NCI-H2196 treated with DMSO at 0.1 percent for 48 hours (cell line): Measurements from ENCODE around the gene CXXC5.

Experiments used
- DNase-seq: peaks from one replicate; lab custom pipeline; 2025; ENCODE audit not compliant: unreplicated experiment; lab: John Stamatoyannopoulos, UW

The CXXC5 gene

DNA sequence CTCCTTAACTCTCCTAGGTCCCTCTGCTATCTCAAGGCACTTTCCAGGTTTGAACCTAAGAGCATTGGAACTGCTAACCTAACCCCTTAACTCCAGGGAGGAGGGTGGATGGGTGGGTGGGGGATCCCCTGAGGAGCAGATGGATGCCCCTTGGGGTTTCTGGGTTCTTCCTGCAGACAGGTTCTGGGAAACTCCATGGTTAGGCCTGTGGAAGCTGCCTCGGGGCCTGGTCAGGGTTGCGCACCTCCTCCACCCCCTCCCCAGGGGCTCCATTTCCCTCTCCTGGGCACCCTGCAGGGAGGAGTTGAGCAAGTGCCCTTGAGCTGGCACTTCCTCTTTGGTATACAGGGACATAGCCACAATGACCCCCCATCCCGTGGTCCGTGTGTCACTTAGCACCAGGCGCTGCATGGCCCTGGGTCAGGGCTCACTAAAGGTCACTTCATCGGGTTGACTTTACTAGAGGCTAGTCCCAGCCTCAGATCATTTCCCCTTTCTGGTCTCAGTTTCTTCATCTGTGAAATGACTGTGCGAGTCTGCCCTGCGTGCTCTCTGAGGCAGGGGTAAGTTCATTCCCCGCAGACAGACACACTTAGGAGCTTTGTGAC is 16.0 kb downstream of the CXXC5 start:
- no peak for DNase-seq

DNA sequence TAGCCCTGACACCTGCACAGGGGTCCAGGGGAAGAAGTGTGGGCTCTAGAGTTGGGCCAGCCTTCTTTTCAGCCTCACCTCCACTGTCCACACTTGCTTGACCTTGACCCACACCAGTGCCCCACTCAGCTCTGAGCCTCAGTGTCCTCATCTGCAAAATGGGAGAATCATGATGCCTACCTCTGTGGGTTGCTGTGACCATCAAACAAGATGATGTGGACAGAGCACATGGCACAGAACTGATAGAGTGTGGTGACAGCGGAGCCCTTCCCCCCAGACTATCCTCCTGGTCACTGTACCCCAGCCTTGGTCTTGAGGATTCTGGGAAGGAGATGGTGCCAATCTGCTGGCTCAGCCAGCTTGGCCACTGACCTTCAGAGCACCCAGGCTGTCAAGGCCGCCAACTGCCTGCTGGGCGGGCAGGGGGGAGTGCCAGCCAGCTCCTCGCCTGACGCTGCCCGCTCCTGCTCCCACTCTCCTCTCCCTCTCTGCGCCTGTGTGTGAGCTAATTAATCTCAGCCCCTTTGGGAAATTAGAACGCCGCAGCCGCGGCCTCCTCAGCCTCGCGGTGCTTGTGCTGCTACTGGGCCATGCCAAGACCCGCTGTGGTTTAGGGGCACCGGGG is 16.7 kb downstream of the CXXC5 start:
- DNase-seq, result no peak

DNA sequence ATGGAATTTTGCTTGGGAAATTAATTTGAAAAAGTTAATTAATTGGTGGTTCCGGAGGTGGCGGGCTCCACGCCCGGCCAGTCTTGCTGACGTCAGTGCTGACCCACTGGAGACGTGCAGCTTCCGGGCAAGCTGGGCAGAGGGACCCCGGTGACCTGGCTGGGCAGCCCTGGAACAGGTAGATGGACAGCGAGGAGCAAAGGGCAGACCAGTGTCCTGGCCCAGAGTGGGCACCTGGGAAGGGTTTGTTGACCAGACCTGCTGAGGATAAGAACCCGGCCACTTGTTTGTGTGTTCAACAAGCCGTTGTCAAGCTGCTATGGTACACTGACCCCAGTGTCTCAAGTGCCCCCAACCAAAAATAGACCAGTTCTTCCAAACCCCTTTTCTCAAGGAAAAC is 17.5 kb downstream of the CXXC5 start:
- DNase-seq, result no peak

DNA sequence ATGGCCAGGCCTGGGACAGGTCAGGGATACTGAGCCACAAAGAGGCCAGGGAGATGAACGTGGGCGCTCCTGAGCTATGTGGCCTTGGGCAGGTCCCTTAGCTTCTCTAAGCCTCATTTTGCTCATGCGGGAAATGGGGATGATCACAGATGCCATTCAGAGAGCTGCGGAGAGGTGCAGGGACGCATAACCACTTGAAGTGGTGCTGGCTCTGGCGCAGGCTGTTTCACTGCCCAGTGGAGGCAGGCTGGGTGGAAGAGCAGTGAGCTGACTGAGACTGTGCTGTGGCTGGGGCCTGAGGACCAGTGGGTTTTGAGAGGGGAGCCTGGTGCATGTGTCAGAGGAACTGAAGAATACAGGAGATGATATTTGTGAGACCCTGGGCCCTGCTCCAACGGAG is 18.4 kb downstream of the CXXC5 start:
- DNase-seq, result no peak

DNA sequence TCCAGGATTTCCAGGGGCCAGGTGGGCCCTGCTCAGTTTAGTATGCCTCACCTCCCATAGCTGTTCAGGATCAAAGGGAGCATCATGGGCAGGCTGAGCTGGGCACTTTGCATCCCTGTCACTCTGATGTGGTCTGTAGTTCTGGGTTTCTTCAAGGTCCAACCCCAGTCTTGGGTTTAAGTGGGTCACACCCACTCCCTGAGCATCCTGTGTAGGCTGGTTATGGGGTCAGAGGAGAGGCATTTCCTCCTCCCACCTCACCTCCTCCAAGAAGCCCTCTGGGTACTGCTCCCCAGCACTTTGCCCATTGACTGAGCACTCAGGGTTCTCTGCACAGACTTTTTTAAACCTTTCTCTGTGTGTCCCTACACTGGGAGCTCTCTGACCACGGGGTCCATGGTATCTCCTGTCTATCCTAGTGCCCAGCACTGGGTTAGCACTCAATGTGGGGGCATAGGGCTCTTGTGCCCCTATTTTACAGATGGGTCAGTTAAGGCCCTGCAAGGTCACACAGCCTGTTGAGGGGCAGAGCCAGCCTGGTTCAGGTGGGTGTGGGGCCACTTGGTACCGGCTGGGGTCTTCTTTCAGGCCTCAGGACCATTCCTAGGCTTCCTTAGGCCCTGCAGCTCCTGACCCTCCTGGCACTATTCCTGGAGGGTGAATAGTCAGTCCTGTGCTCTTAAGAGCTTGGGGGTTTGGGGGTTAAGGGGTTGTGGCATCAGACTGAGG is 19.0 kb downstream of the CXXC5 start:
- DNase-seq, result no peak

DNA sequence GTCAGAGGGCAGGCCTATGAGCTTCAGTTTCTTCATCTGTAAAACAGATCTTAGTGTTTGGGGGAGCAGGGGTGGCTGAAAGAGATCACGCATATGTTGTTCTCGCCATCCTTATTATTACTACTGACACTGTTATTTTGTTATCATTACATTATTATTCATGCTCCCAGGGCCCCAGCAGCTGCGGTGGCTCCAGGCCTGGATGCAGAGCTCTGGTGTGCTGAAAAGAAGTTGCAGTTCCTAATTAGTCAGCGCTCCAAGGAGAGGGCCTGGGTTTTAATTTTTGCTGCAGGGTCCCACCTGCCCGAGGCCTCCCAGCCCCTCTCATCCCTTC is 19.5 kb downstream of the CXXC5 start:
- no peak for DNase-seq

DNA sequence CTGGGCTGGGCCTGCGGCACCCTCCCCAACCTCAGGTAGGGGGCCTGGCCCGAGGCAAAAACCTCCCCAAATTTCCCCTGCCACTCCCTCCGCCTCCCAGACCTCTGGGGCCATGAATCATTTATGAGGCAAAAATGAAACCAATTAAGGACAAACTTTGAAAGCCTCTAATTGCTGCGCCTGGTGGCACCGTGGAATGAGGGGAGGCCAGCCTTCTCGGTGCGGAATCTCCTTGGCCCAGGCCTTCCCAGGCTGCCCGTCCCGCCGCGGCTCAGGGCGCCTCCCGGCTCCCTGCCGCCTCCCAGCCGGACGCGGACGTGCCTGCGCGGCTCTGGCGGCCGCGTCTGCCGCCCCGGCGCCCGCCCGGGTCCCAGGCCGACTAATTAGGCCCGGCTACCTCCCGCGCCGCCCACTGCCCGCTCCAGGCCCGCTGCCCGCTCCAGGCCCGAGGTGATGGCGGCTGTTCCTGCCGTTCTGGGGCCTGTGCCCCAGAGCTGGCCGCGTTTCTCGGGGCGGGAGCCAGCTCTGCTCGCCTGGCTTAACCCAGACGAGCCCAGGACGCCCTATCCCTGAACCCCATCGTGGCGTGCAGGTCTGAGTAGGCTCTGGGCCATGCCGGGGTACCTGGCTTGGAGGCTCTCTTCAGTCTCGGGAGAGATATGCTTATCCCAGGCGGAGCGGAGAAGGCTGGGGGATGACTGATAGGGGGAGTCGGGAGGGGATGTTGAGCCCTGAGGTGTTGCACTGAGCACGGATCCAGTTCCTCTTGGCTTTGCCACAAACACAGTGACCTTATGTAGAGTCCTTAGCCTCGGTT is 20.1 kb downstream of the CXXC5 start:
- DNase-seq, result no peak

DNA sequence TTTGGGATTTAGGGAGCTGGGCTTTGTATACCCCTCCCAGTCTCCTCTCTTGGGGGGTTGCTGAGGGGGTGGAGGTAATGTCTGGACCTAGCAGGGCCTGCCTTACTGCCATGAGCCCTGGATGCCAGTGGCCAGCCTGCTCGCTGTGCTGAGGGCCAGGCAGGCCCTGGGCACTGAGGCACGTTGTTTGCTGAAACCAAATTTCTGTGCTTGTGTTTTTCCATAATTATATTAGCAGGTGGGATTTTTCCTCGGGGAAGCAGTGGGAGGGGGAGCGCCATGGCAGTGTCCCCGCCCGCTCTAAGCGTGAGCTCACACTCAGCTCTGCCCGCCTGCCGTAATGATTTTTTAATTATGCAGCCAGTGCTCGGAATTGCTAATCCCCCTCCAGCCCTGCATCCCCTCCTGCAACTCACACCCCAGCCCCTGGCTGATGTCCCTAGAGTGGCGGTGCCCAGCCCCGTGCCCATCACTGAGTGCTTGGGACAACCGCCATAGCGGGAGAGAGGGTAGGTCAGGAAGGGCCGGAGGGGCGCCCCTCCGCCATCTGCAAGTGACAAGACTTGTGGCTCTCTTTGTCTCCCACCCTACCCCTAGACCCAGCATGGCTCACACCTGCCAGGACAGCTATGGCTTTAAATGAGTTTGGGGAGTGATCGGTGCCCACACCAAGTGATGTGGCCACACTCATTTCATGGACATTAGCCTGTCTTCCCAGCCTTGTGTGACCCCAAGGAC is 20.9 kb downstream of the CXXC5 start:
- DNase-seq, result no peak

DNA sequence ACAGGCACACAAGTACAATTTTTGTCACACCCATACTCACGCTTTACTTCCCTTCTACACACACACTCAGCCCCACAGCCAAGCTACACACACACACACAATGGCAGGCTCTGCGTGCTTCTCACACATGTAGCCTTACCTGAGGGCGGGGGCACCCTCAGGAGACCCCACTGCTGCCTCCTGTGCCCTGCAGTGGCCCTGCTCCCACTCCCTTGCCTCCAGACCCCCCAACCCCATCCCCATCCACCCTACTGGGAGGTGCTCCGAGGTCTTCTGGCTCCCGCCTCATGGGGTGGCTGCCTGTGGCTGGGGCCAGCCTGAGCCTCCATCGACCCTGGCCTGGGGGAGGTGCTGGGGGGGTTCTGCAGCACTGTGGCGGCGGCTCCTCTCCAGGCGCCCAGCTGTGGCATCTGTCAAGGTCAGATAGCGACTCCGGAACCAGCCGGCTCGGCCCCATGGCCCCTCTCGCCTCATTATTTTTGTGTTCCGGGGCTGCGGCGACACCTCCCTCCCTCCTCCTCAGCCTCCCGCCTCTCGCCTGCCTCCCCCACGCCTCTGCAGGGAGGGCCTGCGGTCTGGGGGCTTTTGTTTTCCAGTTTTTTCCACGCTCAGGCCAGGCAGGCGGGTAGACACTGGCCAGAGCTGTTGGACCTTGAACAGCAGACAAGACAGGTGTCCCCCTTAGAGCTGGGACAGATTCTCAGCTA is 21.7 kb downstream of the CXXC5 start:
- no peak for DNase-seq

DNA sequence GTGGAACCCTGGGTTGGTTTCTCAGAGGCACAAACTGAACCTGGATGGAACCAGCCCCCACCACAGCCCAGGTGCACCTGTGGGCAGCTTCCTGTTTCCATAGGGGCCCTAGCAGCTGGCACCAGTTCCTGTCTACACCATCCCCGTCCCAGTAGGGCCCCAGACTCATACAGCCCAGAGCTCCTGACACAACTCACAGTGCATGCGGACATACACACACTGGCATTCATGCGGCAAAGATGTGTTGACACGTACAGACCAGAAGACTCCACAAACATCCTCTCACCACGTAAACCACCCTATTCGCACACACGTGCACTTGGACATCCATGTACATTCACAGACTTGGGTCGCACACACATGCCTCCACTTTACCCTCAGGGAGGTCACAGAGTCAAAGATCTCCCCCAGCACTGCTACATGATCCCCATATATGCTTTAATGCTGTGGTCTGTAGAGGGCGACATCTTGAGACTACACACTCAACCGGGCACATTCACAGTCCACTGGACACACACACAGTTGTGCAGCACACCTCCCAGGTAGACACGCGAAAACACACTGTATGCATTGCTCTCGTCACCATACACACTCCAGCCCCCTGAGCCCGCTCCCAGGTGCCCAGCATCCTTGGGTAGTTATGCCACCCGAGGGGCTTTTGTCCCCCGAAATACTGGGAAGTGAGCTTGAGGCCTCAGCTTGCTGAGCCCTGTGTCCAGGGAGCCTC is 22.4 kb downstream of the CXXC5 start:
- no peak for DNase-seq

DNA sequence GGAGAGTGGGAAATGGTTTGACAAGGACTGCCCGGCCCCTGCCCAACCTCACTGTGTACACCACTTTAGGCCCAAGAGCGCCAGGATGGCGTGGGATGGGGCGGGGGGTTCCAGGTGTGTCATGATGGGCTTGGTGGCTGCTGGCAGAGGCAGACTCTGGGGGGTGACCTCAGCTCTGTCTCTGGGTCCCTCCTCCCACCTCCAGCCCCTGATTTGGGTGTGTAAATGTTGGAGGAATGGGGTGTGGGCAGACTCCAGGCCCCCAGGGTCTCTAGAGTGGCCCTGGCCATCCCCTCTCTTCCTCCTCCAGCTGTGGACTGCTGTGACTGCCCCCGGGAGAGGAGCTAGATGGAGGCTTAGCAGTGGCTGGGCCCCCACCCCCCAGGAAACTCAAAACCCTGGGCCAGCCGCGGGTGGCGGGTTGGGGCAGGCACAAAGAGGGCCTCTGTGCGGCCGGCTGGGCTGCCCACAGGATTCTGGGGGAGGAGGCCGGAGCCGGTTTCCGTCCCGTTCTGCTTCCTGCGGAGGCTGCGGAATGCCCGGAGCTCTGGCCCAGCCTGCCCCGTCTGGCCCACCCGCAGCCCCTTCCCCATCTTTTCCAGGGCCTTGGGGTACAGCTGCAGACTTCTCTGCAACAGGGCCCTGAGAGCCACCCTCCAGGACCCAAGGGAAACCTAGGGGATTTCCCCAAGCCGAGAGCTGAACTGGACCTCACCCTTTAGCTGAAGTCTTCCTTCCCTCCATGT is 23.1 kb downstream of the CXXC5 start:
- DNase-seq, result no peak

DNA sequence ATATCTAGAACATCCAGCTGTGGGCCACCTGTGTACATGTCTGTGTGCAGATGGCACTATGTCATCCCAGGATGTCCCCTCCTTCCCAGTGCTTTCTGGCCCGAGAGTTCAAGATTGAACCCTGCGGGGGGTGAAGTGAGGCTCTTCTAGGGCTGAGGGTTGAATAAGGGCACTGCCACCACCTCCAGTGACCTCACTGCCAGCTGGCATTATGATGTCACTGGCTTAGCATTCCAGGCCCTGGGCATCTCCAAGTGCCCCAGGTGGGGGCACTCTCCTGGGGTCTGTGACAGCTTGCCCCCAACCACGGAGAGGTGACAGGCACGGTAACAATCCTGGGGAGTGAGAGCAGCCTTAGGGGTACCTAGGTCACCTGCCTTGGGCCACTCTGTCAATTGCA is 27.1 kb downstream of the CXXC5 start:
- DNase-seq, result no peak

DNA sequence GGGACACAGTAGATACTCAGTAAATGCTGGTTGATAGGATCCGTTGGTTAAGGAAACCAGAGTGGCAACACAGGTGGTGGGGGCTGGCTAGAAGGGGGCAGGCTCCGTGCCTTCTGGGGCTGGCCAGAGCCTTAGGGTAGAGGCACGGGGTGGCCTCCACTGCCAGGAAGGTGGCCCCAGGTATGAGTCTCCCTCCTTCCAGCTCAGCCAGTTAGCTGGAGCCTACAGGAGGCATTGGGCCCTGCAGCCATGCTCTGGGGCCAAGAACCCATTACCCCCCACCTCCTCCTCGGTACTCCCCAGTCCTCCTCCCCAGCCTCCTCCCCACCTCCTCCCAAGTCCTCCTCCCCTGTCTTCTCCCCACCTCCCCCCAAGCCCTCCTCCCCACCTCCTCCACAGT is 27.7 kb downstream of the CXXC5 start:
- no peak for DNase-seq

DNA sequence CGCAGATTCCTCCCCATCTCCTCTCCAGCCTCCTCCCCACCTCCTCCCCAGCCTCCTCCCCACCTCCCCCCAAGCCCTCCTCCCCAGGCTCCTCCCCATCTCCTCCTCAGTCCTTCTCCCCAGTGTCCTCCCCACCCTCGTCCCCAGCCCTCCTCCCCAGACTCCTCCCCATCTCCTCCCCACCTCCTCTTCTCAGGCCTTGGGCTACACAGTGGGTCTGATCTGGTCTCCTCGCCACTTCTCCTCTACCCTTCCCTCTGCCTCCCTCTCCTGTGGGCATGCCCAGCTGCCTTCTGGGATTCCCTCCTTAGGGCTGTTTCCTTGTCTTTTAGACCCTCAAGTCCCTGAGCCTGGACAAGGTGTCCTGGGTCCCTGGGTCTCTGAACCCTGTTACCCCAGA is 28.3 kb downstream of the CXXC5 start:
- no peak for DNase-seq

DNA sequence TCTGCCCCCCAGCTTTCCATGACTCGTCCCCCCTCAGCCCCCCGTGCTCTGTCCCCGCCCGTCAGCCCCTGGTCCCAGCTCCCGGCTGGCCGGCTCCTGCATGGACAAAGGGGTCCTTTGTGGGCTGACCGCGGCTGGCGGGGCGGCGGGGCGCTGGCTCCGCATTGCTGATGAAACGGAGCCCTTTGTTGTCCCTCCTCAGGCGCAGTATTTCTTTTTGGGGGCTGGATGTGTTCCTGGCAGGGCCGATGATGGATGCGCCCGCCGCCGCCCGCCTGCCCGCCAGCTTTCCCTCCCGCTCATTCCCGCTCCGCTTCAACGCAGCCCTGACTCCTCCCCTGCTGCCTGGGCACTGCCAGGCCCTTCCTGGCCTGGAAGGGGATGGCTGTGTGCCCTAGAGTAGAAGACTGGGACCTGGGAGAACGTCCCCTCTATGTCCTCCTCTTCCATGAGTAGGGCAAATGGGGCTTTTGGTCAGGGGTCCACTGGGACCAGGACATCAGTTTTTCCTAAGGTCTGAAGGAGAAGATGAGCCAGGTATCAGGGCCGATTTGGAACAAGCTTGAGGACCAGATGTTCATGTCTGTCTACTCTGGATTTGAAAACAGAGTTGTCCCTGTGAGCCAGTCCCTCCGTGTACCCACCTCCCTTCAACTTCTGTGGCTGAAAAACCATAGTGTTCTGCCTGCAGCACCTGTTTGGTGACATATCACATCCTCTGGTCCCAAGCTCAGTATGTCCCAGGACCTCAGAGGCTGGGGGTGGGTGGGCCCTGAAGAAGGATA is 29.0 kb downstream of the CXXC5 start:
- no peak for DNase-seq

DNA sequence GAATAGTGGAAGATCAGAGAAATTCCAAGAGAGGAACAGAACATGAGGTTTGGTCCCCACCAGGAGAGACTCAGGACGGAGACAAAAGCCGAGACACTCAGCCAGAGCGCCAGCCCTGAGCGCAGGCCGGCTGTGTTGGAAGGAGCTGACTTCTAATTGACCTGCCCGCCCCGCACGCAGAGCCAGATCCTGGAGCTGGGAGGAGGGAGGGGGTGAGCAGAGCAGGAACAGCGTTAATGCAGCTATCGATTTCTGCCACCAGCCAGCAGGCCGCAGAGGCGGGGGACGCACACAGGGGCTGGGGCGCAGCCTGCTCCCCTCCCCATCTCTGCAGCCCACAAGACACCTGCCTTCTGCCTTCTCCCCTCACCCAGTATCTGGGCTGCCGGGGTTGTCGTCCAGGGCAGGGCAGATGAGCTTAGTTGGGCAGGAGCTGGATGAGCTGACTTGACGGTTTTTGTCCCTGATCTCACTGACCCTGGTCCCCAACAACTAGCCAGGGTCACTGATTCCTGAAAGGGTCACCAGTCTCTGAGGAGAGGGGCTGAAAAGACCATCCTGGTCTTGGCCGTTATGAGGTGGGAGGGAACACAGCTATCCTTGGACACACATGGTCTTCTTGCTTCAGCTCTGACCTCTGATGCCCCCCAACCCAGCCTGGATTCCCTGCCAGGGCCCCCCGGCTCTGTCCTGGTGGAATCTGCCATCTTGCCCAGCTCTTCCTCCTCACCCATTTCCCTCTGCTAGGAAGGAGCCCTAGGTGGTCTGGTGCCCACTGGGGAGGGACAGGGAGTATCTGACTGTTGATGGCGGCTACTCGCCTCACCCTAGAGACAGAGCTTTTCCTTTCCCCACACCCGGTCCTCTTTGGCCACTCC is 29.8 kb downstream of the CXXC5 start:
- DNase-seq, result no peak
